Keratinocyte (primary cell): Measurements from ENCODE around the gene ZNF777. TPM values are rescaled to one million over a fixed set of nuclear protein-coding genes. Genes with fewer than 3 reads are reported as not detected.
"Not testable (repeated sequence)": the region's sequence is repeated elsewhere in the genome, so short reads cannot be mapped to it uniquely, and the experiment has no call there.

Experiments used
- DNase-seq: peaks from one replicate; pipeline ENCODE4 v3.0.0-alpha.2; 2011; ENCODE audit warnings: low read depth, missing footprints, low spot score
- FAIRE-seq: peaks from 2 replicates; lab custom pipeline; 2011; peaks lifted over from hg19 to GRCh38; lab: Jason Lieb, UNC
- H2AFZ ChIP-seq: 2 replicates; pipeline ENCODE4 v1.6.0; 2012; ENCODE audit warnings: low read length, control low read depth, inconsistent platforms; ENCODE audit not compliant: control insufficient read depth
- H3K27ac ChIP-seq: 2 replicates; pipeline ENCODE4 v1.5.1; 2011; ENCODE audit warnings: low read length; ENCODE audit not compliant: control insufficient read depth, insufficient read depth
- H3K27me3 ChIP-seq: 3 replicates; pipeline ENCODE4 v1.6.0; 2011; ENCODE audit warnings: low read length; ENCODE audit not compliant: control insufficient read depth, insufficient read depth; ENCODE audit errors: extremely low read depth
- H3K36me3 ChIP-seq, 2 experiments: 2 replicates in 1 of 2; 3 replicates in 1 of 2; pipeline ENCODE4 v1.5.1; 2011; ENCODE audit warnings: low read length in 2 of 2, mild to moderate bottlenecking in 1 of 2; ENCODE audit not compliant: control insufficient read depth in 2 of 2, insufficient read depth in 2 of 2; ENCODE audit errors: extremely low read depth in 1 of 2
- H3K4me1 ChIP-seq: 3 replicates; pipeline ENCODE4 v1.5.1; 2011; ENCODE audit warnings: low read length; ENCODE audit not compliant: control insufficient read depth, insufficient read depth; ENCODE audit errors: extremely low read depth
- H3K4me2 ChIP-seq: 3 replicates; pipeline ENCODE4 v1.6.0; 2011; ENCODE audit warnings: low read depth, low read length; ENCODE audit not compliant: control insufficient read depth, insufficient read depth; ENCODE audit errors: extremely low read depth
- H3K4me3 ChIP-seq, 3 experiments: fragments of 200-600 bp in 1 of 3; sonication (generic) in 1 of 3; 2 replicates in 2 of 3; 3 replicates in 1 of 3; pipeline ENCODE4 v1.5.1; 2011 to 2016; ENCODE audit warnings: low read length in 3 of 3, mild to moderate bottlenecking in 3 of 3, control low read depth in 2 of 3, inconsistent platforms in 1 of 3, low read depth in 1 of 3, mixed read lengths in 1 of 3, mixed run types in 1 of 3, moderate library complexity in 1 of 3; ENCODE audit not compliant: control insufficient read depth in 2 of 3, insufficient read depth in 2 of 3; ENCODE audit errors: extremely low read depth in 1 of 3
- H3K79me2 ChIP-seq: 2 replicates; pipeline ENCODE4 v1.6.0; 2012; ENCODE audit warnings: low read length; ENCODE audit not compliant: control insufficient read depth, insufficient read depth
- H3K9ac ChIP-seq: 3 replicates; pipeline ENCODE4 v1.6.0; 2011; ENCODE audit warnings: low read length; ENCODE audit not compliant: control insufficient read depth, insufficient read depth; ENCODE audit errors: extremely low read depth
- H3K9me1 ChIP-seq: 3 replicates; pipeline ENCODE4 v1.6.0; 2011; ENCODE audit warnings: low read length; ENCODE audit not compliant: control insufficient read depth, insufficient read depth; ENCODE audit errors: extremely low read depth
- H3K9me3 ChIP-seq: 2 replicates; pipeline ENCODE4 v1.5.1; 2012; ENCODE audit warnings: low read depth, low read length; ENCODE audit not compliant: control insufficient read depth
- H4K20me1 ChIP-seq: 3 replicates; pipeline ENCODE4 v1.6.0; 2011; ENCODE audit warnings: low read length; ENCODE audit not compliant: control insufficient read depth, insufficient read depth; ENCODE audit errors: extremely low read depth
- CTCF ChIP-seq, 3 experiments: IDR thresholded peaks in 1 of 3; conservative IDR thresholded peaks in 1 of 3; optimal IDR thresholded peaks in 1 of 3; 2 replicates in 2 of 3; 3 replicates in 1 of 3; pipeline versions ENCODE3 to v1.5.1; 2011; ENCODE audit warnings: low read length in 3 of 3, mild to moderate bottlenecking in 3 of 3, moderate library complexity in 2 of 3, control low read depth in 1 of 3, inconsistent platforms in 1 of 3; ENCODE audit not compliant: insufficient read depth in 2 of 3; ENCODE audit errors: extremely low read depth in 1 of 3
- EZH2 ChIP-seq: IDR thresholded peaks from one replicate; pipeline ENCODE4 v1.6.1; 2012; ENCODE audit warnings: inconsistent platforms, mild to moderate bottlenecking, low read length, moderate library complexity
- dilution Hi-C: fragments of 300-500 bp; cut with MboI; formaldehyde crosslinking; loops from one replicate; pipeline ENCODE4 v1.7.0; 2020; ENCODE audit warnings: low sequenced_read_pairs; ENCODE audit not compliant: extremely low pct_ligation_motif_present
- polyA plus RNA-seq, 5 experiments: library from polyadenylated mRNA; depleted of rRNA in 3 of 5; stranded (reverse) in 3 of 5; stranded (forward) in 1 of 5; unstranded in 1 of 5; fragments of >200 nt; gene quantifications; 1 replicate in 1 of 5; 2 replicates in 3 of 5; 3 replicates in 1 of 5; pipeline versions ENCODE4 v1.2.1 to v1.2.3, GENCODE V29; 2011 to 2012; ENCODE audit warnings: missing spikeins in 2 of 5, low read depth in 1 of 5, low replicate concordance in 1 of 5

Gene ZNF777
- polyA plus RNA-seq, 1 donor (not counting 4 experiments of a cell fraction or from before 2014, with no cell fraction given) = 4.8 TPM

- H3K79me2 ChIP-seq = no peaks in the 10 kb centered on the region
- no peaks in the 10 kb centered on the region for H3K9me1 ChIP-seq
- dilution Hi-C loops = no loop called here
- no peak overlapping the region for H2AFZ ChIP-seq
- no peak overlapping the region for H3K27ac ChIP-seq
- H3K4me3 ChIP-seq = no peak overlapping the region
- no peaks in the 10 kb centered on the region for H4K20me1 ChIP-seq
- FAIRE-seq (no peak), DNase-seq (no peak)
- peaks cover 3% of the 10 kb centered on the region for H3K9me3 ChIP-seq
- no peak overlapping the region for H3K4me2 ChIP-seq
- no peak overlapping the region for H3K9ac ChIP-seq
- H3K4me1 ChIP-seq = no peaks in the 10 kb centered on the region
- peaks cover 6% of the 10 kb centered on the region for H3K27me3 ChIP-seq
- no peaks in the 10 kb centered on the region for H3K36me3 ChIP-seq
- no peak for TF ChIP-seq CTCF (optimal IDR thresholded peaks at IDR 0.05 in 1 of 3, IDR thresholded peaks at IDR 0.05 in 1 of 3, conservative IDR thresholded peaks at IDR 0.05 in 1 of 3; ENCODE audit: extremely low read depth in 1 of 3, insufficient read depth in 2 of 3, low read length in 3 of 3)
- TF ChIP-seq EZH2 = no peak
Observed at GRCh38 chr7:149397470-149398043, 63.3 kb downstream of the ZNF777 start.

GRCh38 chr7:149388550-149389335 is 72.1 kb downstream of the ZNF777 start:
- H3K9ac ChIP-seq, dilution Hi-C loops, H3K9me3 ChIP-seq, H3K4me2 ChIP-seq, FAIRE-seq, H3K4me1 ChIP-seq, H3K79me2 ChIP-seq, H3K9me1 ChIP-seq, DNase-seq, H3K27me3 ChIP-seq, H4K20me1 ChIP-seq, H2AFZ ChIP-seq, H3K36me3 ChIP-seq, H3K27ac ChIP-seq, H3K4me3 ChIP-seq: not testable (repeated sequence)

GRCh38 chr7:149386514-149386913 is 74.3 kb downstream of the ZNF777 start:
- H4K20me1 ChIP-seq, DNase-seq, H3K4me3 ChIP-seq, H3K9me3 ChIP-seq, H2AFZ ChIP-seq, H3K4me1 ChIP-seq, H3K79me2 ChIP-seq, H3K9ac ChIP-seq, H3K27ac ChIP-seq, H3K27me3 ChIP-seq, H3K4me2 ChIP-seq, H3K9me1 ChIP-seq, H3K36me3 ChIP-seq, dilution Hi-C loops: not testable (repeated sequence)
- FAIRE-seq = peak; percentile 60
